M059J (cell line): Measurements from ENCODE around the gene TPT1. TPM values are rescaled to one million over a fixed set of nuclear protein-coding genes. Genes with fewer than 3 reads are reported as not detected.
A peak's percentile ranks its signal among the peaks of the same experiment; 100 is the strongest.

ENCODE experiments used
- DNase-seq: peaks from one replicate; pipeline ENCODE4 v3.0.0-alpha.2; 2012; ENCODE audit warnings: low read depth
- total RNA-seq: library from RNA; depleted of rRNA; stranded (reverse); fragments of >200 nt; shearing (Covaris generic); gene quantifications from 2 replicates; pipeline ENCODE4 v1.2.3, GENCODE V29; 2014

TPT1 gene
- total RNA-seq, 1 experiment from 2014 or later, result 1,259 TPM

DNA sequence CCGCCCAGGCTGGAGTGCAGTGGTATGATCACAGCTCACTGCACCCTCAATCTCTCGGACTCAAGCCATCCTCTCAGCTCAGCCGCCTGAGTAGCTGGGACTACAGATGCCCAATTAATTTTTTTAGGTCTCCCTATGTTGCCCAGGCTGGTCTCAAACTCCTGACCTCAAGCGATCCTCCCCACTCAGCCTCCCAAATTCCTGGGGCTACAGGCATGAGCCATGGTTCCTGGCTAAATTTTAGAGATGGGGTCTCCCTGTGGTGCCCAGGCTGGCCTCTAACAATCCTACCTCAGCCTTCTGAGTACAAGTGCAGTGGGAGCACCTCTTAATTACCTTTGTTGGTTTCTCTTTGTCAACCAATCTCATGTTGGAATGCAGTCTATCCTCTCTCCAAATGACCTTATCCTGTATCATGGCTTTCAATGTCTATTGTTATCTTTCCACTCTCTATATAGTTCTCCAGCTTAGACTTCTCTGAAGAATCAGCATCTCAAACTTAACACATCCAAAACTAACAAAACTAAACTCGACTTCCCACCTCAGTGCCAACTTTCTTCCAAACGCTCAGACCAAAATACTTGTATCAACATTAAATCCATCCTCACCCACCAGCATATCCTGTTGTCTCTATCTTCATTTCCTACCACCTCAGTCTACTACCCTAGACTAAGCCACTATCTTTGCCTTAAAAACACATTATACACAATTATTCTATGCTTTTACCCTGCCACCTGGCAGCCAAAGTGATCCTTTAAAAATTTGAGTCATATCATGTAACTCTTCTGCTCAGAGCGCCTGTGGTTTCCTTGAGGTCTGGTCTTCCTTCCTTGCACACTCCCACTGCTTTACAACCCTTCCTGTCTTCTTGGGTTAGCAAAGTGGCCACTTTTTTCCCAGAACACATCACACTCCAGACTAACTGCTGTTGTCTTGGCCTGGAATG, 6.7 kb downstream of the TPT1 start:
- DNase-seq, result peak; percentile 66

DNA sequence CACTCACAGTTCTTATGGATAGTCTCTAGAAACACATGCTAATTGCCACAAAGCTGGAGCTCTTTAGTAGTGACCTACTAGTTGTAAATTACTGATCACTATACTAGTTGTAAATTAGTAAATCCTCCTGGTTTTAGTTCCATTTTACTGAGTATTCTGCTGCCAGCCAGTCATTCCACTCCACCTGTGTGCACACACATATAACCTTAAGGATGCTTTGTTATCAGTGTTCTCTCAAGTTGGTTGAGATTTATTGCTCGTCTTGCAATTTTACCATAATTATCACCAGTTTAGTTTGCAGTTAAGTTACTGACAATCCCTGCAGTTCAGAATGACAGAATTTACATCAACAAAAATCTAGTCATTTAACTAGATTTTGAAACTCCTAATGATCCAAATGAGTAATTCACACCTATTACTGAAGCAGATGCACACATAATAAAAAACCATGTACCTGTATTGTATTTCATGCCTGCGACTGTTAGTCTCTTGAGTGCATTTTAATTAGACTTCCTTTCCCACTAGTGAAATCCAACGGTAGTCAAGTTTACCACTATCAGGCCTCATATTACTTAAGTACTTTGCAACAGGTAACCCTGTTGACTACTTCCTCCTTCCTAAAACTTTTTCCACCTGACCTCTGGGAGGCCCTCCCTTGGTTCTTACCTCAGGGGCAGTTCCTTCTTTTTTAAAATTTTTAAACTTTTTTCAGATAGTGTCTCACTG, 7.6 kb downstream of the TPT1 start:
- no peak for DNase-seq

DNA sequence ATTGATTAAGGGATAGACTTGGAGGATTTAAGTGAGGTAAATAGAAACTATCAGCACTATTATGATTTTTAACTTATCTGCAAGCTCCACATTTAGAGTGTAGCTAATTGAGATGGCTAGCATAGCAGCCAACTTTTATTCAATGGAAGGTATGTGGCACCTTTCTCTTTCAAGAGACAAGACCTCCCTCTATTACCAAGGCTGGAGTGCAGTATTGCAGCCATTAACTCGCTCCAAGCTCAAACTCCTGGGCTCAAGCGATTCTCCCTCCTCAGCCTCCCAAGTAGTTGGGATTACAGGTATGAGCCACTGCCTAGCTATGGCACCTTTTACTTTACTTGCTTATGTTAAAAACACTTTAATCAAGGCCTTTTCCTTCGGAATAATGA, 8.2 kb downstream of the TPT1 start:
- peak; percentile 13 for DNase-seq

DNA sequence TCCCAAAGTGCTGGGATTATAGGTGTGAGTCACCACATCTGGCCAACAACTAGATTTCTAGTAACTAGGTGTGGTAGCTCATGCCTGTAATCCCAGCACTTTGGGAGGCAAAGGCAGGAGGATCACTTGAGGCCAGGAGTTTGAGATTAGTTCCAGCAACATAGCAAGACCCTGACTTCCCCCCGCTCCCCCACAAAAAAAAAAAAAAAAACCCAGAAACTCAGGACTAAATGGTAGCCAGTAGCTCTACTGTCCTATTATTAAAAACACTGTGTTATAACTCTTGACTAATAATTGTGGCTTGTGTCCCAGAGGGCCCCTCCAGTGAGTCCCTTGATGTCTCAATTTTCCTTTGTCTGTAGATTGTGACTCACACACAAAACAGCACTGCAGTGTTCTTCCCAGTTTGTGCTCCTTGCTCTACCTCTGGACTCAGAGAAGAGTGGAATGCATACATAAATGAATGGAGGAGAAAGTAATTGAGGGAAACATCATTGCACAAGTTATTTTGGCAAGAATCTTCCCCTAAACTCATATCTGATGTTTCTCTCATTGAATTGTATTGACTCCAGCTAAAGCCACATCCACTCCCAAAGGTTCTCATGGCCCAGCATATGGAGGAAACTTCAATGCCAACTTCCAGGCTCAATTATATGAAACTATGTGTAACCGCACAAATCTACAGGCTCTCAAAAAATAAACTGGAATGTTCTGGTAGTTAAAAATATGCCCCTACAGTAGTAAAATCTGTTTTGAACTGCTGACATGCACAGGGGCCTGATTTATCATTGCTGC, 8.8 kb downstream of the TPT1 start:
- DNase-seq, result peak; percentile 84

DNA sequence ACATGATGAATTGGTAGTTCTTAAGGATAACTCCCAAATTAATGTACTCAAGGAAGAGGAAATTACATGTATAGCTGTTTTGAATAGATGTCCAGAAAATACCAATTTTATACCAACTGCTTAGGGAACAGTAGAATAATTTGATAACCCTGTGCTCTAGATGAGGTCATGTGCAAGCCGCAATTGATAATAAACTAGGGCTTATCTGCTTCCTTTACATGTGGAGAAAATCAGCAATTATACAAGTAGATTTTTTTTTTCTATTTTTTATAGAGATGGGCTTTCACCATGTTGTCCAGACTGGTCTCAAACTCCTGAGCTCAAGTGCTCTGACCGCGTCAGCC, 9.3 kb downstream of the TPT1 start:
- no peak for DNase-seq

DNA sequence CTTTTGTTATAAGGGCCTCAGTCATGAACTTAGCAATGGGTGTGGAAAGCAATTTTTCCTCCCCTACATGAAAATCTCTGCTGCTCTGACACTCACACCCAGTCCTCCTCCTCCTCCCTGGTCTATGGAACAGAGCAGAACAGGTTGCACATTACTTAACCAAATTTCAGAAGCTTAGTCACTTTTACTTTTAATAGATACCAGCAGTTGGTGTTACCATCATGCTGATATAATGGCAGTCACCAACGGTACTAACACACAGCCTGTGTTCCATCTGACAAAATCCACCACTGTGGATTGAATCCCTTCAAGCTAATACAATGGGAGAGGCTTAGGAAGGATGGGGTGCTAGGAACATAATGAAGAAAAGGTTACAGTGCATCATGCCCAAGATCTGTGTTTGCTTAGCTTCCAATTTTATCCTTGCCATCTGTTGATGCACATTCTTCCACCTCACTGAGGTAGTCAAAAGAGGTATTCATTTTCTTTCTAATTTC, 9.8 kb downstream of the TPT1 start:
- peak; percentile 9 for DNase-seq

DNA sequence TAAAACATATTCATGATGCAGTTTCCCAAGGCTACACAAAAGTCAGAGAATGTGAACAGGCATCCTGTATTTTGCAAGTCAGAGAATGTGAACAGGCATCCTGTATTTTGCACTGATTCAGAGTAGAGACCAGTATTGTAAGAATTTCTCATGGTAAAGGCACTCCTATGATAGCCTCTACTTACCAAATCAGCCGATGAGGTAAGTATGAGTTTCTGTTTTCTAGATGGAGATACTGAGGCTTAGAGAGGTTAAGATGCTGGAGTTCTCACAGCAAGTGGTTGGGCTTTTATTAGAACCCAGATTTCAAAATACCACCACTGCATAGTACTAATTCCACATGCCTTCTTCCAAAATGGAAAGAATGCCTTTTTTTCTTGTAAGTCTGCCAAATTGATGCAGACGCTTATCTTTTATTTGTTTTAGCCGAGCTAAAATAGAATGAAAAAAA, 12.3 kb downstream of the TPT1 start:
- no peak for DNase-seq

DNA sequence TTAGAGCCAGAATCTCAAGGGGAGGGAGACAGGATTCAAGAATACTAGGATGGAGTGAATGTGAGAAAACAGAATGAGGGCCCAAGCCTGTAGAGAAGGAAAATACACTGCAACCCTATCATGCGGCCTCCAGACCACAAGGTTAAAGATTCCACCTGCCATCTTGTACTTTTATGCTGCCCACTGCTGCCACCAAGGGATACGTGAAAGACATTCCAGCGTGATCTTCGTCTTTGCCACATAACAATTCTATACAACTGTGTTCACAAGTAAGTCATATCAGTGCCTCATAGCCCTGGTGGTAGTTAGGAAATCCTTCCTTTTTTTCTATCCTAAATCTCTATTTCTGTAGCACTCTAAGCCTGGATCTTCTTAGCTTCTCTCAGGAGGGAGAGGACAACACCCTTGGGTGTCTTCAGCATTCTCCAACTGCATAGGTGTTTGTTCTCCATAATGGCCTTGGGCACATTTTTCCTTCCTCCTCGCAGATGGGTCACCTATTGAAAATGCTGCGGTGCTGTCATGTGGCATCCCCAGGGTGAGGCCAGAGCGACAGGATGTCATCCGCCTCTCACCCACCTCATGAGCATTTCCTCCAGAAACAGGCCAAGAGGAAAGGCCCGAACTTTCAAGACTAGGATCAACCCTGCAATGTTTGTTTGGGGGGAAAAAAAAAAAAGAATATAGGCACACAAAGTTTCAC, 13.6 kb downstream of the TPT1 start:
- DNase-seq, result no peak

DNA sequence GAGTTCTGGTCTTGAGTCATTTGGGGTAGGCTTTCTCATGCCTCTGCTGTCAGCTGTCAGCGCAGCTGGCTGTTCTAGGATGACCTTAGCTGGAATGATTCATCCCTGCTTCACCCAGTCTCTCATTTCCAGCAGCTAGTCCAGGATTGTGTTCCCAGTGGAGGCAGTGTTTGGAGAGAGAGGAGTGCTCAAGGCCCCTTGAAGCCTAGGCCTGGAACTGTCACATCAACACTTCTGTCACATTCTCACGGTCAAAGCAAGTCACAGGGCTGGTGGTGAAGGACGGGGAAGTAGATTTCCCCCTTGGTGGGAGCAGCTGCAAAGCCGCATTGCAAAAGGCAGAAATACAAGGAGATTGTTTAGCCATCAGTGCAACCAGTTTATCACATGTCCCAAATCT, 15.2 kb downstream of the TPT1 start:
- peak; percentile 84 for DNase-seq

DNA sequence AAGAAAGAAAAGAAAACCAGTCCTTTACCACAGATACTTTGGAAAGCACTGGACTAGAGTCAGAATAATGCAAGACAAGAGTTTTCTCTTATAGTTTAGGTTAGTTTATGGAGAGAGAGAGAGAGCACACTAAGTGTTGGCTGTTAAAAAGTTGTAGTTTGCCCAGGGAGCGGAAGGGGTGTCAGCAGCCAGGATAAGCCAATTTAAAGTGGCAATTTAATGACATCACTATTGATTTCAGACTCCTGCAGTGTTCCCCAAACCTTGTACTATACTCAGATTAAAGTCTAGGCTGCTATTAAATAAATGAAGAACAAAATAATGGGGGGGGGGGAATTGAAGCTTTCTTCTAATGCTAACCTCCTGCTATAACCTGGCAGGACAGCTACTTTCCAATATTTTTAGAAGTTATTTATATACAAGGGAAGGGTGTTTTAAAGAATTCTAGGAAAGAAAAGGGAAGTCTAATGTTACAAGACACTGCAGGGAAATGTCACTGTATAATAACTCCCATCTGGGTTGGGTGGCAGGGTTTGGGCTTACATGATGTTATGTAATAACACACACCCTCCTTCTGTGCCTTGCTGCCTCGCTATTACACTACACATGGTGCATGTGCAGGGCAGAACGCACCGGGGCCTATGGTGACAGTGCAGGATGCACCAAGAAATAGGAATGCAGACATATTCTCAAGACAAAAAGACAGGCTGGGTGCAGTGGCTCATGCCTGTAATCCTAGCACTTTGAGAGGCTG, 19.9 kb downstream of the TPT1 start:
- DNase-seq, result no peak

DNA sequence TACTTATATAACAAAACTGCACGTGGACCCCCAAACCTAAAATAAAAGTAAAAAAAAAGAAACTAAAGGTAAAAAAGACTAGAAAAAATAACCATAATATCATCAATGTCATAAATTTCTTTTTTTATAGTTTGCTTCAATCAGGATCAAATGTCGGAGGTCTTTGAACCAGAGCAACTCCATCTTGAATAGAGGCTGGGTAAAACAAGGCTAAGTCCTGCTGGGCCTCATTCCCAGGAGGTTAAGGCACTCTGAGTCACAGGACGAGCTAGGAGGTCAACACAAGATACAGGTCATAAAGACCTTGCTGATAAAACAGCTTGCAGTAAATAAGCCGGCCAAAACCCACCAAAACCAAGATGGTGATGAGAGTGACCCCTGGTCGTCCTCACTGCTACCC, 24.0 kb downstream of the TPT1 start:
- DNase-seq, result no peak

DNA sequence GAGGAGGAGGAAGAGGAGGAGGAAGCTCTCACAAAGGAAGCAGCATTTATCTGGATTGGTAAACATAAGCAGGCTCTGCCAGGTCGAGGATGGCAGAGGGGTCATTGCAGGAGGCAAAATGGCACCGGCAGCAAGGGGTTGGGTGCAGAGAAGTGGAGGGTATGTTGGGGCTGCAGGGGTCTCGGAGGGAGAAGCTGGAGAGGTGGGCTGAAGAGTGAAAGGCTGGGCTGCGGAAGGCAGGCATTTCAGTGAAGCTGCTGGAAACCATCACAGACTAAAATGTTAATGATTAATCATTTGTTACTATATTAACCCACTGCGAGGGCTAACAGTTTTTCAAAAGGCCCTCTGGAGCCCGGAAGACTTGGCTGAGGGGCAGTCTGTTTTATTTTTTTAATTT, 24.6 kb downstream of the TPT1 start:
- no peak for DNase-seq

DNA sequence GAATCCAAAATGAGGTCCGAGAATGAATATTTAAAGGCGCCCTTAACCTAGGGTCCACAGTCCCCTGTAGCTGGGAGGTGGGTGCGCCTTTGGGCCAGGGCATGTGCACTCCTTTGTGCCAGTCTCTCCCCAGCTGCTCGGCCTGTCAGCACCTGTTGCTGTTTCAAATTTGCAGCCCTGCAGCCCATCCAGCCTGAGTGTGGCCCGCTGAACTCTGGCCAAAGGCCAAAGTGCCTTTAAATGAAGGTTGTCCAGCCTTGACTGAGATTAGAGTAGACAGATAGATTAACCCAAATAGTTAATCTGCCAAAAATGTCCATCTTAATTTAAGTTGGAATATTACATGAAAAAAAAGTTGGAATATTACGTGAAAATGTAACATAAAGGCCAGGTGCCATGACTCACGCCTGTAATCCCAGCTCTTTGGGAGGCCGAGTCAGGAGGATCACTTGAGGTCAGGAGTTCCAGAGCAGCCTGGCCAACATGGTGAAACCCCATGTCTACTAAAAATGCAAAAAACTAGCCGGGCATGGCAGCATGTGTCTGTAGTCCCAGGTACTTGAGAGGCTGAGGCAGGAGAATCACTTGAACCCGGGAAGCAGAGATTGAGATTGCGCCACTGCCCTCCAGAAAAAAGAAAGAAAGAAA, 25.3 kb downstream of the TPT1 start:
- DNase-seq, result no peak

DNA sequence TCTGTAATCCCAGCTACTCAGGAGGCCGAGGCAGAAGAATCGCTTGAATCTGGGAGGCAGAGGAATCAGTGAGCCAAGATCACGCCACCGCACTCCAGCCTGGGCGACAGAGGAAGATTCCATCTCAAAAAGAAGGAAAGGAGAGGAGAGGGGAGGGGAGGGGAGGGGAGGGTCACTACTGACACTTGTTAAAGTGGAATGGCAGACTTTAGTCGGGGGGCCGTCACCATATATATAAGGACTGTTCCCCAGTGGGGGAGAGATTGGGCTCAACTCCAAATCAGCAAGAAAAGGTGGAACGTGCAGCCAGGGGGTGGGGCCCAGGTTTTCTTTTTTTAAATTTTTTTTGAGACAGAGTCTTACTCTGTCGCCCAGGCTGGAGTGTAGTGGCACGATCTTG, 26.2 kb downstream of the TPT1 start:
- DNase-seq, result no peak

DNA sequence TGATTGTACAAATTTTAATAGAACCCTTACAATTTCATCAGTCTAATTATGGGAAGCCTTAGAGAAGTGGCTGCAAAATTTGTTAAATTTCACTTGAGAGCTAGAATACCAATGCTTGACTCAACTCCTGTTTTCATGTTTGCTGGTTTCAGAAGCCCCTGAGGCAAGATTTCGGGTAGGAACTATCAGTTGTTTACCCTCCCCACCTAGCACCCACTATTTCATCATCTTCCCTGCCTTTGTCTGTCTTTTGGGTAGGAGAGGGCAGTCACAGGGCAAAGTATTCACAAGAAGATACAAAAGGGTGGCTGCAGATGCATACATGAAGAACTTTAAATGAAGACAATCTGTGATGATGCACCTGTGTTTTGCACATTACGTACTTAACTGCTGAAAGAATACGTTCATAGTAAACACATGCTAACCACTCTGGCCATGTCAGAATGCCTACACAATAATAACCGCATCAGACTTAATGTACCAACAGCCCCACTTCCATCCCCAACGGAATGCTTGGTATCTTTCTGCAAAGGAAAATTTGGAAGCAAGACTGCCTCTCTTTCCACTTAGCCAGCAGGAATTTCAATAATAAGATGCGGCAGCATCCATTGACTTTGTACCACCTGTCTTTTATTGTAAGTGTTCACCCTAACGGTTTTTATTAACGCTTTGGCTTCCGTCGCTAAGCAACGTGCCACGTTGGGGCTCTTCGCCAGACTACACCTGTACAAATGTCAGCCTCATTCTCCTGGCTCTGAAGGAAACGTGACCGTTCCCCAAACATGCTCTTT, 30.4 kb downstream of the TPT1 start:
- no peak for DNase-seq

DNA sequence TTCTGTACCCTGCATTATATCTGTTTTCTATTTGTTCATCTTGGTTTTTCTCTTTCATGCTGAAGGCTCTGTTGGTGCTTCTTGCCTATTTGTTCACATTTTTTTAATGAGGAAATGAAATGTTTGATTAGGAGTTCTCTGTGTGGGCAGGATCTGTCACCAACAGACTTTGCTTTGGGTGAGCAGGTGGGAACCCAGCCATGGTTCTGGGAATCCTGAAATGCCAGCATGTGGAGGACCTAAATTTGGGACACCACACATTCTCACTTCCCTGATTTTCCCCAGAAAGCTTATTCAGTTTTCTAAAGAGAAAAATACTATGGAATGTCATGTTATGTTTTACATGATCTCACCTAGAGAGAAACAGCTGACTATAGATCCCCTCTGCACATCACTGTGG, 34.0 kb downstream of the TPT1 start:
- DNase-seq, result no peak

DNA sequence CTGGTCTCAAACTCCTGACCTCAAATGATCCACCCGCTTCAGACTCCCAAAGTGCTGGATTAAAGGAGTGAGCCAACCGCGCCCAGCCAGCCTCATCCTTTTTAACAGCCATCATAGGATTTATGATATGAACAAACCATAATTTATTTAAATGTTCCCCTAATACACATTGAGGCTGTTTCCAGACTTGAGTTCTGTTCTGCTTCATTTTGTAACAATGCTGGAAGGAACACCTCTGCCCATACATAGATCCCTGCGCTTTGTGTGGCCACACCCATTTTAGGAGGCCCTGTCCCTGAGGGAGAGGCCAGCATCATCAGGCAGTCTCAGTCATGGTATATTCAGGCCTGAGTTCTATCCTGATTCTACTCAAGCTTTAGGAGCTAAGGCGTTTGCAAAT, 35.9 kb downstream of the TPT1 start:
- no peak for DNase-seq

DNA sequence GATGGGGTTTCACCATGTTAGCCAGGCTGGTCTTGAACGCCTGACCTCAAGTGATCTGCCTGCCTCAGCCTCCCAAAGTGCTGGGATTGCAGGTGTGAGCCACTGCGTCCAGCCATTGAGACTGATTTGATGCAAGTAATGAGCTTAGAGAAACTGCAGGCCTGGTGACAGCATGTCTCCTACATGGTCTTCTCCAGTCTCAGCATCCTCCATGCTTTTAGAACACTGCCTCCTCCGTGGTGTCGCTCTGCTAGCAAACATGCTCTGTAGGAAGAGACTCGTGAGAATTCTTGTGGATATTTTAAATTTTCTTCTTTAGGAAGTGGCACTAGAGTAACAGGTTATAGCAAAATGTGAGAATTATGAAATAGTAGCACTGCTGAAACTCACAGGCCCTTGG, 37.1 kb downstream of the TPT1 start:
- no peak for DNase-seq

DNA sequence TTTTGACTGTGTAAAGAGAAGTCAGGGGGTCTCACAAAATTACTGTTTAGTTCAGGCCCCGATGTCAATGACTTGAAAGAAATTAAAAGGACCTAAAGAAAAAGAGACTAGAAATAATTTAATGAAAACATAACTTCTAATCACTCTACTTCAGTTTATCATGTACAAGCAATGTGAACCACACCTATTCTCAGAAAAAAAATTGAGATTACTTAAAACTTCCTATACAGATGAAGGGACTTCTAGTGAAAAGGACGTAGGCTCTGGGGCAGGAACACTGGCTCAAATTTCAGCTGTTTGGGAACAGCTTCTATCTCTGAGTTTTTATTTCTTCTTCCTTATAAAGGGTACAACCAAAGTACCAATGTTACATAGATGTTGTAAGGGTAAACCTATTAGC, 38.0 kb downstream of the TPT1 start:
- no peak for DNase-seq
